ELF-1 (cell line): ENCODE results near the gene DPYD.

Source experiments
- DNase-seq: peaks from one replicate; pipeline ENCODE4 v3.0.0-alpha.2; 2016; ENCODE audit warnings: low read depth, low spot score

Gene DPYD

DNA sequence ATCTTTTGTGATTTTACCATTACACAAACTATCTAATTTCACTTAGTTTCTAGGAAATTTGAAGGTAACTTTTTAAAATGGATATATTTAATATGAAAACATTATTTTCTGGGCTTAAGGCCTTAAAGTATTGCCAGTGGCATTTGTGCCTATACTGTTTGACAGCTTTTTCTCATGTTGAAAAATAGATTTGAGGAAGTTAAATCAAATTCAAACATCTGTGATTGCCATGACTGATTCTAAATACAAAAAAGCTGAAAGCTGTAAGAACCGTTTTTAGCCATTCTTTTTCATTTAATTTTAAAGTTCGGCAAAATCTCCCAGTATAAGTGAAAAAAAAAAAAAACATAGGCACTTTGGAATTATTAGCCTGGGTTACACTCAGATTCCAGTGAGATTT is 301.1 kb downstream of the DPYD start:
- DNase-seq, result no peak

DNA sequence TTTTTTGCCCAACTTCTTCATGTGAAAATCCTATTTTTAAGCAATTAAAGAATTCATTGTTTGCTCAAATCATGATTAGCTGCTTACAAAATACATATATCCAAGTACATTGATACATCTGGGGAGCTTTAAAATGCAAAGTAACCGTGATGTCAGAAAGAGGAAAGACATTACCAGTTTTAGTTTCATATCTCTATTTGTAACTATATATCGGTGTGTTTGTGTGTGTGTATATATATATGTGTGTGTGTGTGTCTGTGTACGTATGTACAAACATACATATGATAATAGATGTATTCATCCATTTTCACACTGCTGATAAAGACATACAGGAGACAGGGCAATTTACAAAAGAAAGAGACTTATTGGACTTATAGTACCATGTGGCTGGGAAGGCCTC is 310.1 kb downstream of the DPYD start:
- DNase-seq, result no peak

DNA sequence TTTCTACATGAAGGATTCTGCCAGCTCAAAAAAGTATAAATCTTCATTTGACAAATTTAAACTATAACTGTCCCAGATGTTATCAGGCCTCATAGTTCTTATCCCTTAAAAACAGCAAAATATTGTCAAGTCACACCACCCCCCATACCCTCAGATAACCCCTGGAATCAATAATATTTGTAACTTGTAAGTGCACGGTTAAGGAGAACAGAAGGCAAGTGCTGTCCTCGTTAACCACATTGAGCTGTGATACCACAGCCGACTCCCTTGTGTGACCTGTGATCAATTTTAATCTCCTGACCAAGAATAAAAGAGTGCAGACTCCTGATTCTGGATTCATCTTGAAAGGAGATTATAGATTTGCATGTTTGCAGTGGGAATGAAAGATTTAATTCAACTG is 310.7 kb downstream of the DPYD start:
- DNase-seq, result no peak

DNA sequence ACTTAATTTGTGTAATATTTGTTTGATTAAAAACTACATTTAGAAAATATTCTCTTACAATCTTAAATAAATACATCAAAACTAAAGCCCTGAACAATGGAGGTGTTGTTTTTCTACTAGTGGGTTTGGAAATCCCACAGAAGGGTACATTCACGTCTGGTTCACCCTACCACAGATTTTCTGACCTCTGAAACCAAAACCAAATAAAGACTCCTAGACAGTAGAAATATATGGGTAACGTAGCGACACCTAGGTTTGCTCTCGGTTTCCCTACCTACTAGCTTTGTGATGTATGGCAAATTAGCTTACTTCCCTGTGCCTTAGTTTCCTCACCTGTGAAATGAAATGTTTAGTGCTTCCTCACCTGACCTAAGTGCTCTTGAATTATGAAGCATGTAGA is 312.6 kb downstream of the DPYD start:
- DNase-seq, result no peak

DNA sequence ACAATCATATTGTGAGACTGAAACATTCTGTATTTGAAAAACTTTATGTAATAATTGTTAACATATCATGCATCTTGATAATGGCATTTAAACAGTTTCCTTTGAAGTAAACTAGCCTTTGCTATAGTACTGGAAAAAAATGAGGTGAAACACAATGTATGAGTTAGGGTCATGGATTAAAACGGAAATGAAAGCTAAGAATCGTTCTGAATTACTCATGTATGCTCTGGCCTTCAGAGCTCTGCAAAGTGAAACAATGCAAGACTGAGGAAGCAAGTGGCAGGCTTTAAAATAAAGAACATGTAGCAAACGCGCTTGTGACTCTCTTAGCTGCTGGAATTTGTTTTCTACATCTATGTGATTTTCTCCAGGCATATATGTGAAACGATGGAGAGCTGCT is 317.1 kb downstream of the DPYD start:
- no peak for DNase-seq

DNA sequence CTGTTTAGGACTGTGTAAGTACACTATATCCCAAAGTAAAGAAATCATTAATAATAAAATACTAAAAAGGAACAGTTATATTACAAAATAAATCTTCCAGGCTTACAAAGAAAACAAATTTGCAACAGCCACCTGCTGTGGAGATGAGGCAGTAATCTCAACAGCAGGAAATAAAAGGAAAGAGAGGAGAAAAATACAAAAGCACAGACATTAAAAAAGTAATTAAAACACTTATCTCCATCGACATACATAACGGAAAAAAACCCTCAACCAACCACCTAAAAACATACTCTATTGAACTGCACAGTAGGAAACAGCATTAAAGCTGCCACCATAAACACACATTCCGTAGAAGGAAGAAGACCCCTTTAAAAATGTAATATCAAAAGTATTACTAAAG is 317.6 kb downstream of the DPYD start:
- DNase-seq, result no peak

DNA sequence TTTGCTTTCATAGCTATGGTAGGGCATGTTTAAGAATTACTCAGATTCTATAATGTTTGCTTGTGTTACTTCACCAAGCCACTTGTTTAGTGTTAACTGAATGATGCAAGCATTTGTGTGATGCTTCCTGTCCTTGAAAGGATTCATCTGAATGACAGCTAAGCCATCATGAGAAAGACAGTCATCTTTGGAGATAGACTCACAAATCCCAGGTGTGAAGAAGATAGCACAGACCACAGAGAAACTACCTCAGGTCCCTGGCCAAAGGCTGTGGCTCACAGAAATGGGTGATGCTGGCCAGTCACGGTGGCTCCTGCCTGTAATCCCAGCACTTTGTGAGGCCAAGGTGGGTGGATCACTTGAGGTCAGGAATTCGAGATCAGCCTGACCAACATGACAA is 321.4 kb downstream of the DPYD start:
- no peak for DNase-seq

DNA sequence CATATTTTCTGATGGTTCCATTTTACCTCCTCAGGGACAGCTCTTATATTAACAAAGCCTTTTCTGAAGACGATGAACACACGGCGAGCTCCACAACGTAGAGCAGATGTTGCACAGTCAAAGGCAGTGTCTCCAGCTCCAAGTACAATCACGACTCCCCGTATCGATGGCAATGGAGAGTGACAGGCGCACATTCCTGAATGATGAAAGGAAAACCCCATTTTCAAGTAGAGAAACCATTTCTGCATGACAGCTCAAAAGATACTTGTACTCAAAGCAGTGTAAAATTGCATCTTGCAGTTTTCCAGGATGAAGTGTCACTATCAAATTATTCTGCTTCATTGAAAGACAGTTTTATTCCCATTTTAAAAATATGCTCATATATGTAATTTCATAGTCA is 327.6 kb downstream of the DPYD start:
- DNase-seq, result no peak

DNA sequence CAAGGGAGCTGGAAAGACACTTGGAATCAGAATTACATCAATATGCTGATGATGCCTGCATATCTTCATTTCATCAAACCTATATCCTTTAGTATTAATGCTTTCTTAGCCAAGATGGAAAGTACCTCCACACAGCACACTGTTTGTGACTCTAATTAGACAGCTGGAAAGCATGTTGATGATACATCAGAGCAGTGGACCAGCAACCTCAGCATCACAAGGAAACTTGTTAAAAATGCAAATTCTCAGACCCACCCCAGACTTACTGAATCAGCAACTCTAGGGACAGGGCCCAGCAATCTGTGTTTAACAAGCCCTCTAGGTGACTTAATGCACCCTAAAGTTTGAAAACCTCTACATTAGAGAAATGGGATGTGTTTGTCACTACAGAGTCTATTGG is 332.1 kb downstream of the DPYD start:
- DNase-seq, result no peak

DNA sequence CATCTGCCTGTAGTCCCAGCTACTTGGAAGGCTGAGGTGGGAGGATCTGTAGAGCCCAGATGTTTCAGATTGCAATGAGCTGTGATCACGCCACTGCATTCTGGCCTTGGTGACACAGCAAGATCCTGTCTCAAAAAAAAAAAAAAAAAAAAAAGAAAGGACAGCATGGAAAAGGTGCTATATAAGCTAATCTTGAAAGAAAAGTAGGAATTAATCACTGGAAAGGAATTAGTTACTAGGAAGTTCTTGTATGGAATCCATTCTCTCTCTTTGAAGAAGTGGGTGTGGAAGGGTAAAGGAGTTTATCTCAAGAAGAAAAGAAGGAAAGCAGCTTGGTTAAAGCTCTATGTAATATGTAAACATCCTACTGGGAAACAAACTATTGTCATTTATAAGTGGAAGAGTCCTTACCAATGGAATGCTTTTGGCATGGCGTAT is 339.2 kb downstream of the DPYD start:
- peak; percentile 57 for DNase-seq

DNA sequence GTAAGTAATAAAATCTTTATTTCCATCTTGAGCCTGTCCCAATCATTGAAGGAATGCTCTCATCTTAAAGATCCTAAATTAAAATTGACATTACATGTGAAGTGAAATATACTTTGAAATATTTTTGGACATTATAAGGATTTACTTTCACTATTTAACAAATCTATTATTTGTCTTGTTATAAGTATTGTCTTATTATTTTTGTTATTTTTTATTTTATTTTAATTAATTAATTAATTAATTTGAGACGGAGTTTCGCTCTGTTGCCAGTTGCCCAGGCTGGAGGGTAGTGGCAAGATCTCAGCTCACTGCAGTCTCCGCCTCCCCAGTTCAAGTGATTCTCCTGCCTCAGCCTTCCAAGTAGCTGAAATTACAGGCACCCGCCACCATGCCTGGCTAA is 343.2 kb downstream of the DPYD start:
- no peak for DNase-seq

DNA sequence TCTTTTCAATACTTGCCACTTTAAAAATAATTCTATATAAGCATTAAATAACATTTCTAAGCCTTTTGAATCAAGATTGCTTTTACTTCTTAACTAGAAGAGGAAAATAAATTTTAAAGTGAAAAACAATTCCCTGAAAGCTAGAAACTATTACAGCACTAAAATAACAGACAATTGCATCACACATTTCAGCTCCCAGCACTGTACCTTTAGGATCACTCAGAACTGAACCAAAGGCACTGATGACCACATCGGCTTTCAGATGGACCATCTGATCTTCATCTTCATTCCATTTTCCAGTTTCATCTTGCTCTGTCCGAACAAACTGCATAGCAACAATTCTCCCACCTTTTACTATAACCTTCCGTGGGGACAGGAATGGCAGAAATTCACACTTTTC is 347.3 kb downstream of the DPYD start:
- DNase-seq, result no peak

DNA sequence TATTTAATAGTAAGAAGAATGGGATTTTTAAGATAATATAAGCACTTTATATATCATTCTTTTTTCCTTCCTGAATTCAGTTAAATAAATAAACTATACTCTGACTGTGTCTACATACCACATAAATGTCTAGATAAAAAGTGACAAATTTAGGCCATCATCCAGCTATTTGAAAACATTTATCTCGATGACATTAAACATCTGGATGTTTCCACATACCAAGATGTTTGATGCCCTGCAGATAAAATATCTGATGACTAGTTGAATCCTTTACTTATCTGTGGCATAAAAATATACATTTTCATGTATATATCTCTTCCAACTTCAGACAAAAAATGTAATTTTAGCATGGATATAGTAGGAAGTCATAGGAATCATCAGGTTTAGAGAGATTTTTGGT is 348.3 kb downstream of the DPYD start:
- no peak for DNase-seq

DNA sequence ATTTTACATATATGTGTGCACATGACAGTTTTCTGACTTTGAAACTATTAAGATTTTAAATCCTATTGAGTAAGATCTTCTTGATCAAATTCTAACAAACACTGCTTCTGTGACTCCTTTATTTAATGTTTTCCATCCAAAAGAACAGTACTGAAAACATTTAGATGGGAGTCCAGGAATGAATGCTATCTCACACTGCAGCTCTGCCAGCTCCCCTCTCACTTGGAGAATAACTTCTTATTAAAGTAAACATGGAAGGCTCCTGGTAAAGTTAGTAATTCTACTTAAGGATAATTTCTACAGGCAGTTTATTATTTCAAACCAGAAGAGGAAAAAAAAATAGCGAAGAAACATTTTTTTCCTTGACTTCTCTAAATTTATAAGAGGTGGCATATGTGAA is 349.1 kb downstream of the DPYD start:
- DNase-seq, result no peak

DNA sequence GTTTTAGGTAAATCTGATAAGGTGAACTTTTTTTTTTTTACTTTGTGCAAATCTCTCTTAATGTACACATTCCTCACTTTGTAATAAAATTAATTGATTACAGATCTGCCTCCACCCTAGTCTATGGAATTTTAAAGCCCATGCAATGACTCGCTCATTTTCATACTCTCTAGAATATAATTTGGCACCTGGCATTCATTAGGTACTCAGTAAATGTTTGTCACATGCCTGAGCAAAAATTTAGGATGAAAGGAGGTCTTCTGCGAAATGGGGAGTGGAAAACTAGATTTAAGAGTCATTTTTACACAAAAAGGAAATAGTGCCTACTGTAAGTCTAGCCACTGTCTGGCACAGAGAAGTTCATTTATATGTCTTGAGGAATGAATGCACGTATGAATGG is 350.1 kb downstream of the DPYD start:
- no peak for DNase-seq

DNA sequence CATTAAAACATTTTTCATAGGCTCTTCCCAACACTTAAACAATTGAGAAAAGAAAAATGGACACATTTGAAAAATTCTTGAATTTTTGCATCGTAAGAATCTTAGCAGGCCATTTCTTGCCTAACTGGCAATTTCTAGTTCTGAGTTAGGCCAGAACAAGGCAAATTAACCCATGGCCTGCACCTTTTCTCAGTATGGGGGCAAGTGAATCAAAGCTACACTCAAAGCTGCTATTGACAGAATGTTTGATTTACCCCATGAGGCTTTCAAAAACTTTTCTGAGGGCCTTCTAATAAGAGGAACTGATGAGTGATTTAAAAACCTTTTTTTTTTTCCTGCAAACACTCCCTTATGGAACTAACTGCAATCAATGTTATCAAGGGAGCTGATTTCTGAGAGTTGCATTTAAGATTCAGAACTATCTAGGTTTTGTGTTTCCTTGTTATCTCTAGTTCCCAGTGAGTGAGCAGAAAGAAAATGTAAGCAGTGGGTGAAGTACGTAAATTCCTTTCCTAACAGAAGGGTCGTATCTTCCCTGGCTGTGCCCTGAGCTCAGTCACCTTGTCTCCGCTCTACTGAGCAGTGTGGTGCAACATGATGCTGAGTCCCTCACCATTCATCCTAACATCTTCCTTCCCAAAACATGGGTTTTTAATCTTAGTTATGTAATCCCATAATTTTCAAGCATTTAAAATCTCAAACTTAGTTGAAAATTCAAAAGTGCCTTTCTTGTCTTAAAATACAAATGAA is 353.7 kb downstream of the DPYD start:
- DNase-seq, result no peak

DNA sequence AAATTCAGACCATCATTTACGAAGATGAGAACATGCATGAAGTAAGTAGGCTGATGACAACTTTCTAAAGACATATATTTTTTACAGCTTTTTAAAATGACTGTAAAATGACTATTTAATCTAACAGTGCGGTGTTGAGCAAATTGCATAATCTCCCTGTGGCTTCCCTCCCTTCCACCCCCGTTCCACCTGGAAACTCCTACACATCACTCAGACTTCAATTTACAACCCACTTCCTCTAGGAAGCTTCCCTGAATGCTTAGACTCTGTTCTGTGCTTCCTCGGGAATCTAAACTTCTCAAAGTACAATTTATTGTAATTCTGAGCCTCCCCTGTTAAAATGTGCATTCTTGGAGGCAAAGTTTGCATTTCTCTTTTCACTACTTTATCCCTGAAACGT is 354.9 kb downstream of the DPYD start:
- DNase-seq, result no peak

DNA sequence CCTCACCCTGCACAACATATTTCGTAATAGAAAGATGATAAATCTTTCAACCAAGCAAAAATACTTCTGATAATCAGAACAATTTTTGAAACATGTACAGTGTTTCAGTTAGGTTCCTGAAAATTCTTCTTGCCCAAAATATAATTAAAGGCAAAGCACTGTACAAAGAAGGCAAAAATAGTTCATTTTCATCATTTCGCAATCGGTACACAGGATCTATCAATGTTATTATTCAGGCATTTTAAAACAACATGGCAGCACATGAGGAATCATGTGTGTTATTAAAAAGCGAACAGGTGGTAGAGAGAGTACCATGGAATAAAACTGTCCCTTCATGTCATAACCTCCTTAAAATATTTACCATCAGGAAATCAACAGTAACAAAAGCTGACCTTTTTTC is 356.9 kb downstream of the DPYD start:
- no peak for DNase-seq

DNA sequence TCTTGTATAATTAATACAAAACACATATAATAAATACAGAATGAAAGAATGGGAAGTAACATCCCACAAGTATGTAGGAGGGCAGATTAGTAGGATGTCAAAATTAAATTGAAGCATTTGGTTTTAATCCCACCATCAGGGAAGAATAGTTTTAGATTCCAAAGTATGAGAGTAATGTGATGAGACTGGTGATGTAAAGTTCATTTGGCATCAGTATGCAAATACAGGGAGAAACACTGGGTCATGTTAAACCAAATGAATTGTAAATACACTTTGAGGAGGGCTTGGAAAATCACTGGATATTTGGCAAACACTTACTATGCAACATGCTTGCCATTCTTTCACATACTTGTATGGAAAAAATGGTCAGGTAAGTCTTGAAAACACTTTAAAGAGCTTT is 358.8 kb downstream of the DPYD start:
- DNase-seq, result no peak

DNA sequence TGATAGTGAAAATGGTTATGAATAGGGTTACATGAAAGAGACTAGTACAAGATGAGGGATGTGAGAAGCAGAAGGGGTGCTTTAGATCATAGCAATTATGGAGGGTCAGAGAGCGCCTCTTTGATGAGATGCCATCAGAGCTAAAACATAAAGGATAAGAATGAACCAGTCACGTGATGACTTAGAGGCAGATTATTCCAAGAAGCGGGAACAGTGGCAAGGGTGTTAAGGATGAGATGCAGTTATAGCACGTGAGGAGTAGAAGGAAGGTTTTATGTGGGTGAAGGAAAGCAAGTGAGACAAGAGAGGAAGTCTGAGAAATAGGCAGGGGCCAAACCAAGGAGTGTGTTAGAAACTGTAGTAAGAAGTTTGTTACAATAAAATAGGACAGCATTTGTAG is 360.1 kb downstream of the DPYD start:
- no peak for DNase-seq

DNA sequence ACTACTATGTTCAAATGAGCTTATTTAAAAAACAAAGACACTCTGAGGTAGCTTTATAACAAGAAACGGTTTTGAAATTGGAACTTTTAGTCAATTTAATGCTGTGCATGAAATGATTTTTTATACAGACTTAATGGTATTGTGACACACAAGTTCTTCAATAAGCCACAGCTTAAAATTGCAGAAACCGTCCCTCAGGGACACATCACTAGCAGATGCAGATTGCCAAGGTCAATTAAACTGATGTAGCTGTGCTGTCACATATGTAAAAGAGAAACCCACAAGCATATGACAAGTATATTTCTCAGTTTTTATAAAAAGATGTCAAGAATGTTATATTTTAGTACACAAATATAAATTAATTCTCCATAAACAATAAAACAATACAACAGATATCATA is 366.9 kb downstream of the DPYD start:
- DNase-seq, result no peak

DNA sequence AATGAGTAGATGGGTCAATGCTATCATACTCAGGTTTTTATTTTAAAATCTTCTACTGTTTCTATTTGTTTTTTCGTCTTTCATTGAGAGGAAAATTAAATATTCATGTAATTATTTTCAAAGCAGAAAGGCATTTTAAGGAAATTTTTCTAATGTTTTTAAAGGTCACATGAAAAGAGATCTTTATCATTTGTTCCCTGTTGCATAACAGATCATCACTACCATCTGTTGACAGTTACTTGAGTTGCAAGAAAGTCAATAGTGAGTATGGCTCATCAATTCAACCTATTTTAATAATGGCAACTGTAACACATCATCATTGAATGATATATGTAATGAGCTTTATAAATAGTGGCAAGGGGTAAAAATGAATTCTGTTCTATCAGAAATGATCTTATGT is 369.7 kb downstream of the DPYD start:
- DNase-seq, result no peak

DNA sequence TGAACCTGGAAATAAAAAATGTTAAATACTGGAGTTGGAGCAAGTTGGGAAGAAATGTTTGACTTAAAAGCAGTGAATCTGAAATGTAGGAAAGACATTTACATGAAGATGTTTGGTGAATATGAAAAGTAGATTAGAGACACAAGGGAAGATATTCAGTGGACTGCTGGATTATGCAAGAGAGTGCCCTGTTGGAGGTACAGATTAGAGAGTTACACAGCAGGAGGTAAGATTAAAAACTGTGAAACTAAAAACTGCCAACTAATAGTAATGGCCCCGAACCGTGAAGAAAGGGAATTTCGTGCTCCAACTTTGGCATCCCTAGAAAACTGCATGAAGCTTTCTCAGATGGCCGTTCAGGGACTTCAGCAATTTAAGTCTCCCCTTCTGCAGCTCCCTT is 375.4 kb downstream of the DPYD start:
- no peak for DNase-seq

DNA sequence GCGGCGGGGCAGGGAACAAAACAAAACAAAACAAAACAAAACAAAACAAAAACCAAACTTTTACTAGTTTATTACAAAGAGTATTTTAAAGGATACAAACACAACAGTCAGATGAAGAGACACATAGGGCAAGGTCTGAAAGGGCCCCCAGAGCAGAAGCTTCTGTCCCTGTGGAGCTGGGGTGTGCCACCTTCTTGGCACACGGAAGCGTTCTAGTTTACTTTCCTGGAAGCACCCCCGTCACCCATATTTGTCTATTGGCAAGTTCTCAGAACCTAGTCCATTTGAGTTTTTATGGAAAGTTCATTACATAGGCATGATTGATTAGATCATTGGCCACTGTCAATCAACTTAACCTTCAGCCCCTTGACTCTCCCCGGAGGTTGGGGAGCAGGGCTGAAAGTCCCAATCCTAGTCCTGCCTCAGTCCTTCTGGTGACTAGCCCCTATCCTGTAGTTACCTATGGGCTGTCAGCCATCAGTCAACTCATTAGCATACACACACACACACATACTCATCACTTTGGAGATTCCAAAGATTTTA is 380.4 kb downstream of the DPYD start:
- no peak for DNase-seq
